ENCODE results near the gene GNAS-AS1. TPM values are rescaled to one million over a fixed set of nuclear protein-coding genes. Genes with fewer than 3 reads are reported as not detected.

The GNAS-AS1 gene
- total and polyA plus RNA-seq, 10 of the 15 experiments (the other 5 are each of a cell fraction or from before 2014, with no cell fraction given) = 0.06 to 2.7 (median 1.2) TPM

GRCh38 chr20:58822748-58823730 is 27.7 kb downstream of the GNAS-AS1 start:
- POLR2A ChIA-PET = no interaction called here
- in situ Hi-C loops (cut with MboI) = no loop called here
- CTCF ChIA-PET = no interaction called here
- Histone ChIP-seq H3K4me1 (ENCODE audit: control insufficient read depth, insufficient read depth, low read length) (no peaks in the 10 kb centered on the region), H3K9ac (ENCODE audit: control insufficient read depth, insufficient read depth, low read length) (no peak overlapping the region), H3K9me3 (replicated peaks; ENCODE audit: control insufficient read depth, insufficient read depth, low read length) (no peaks in the 10 kb centered on the region), H3K36me3 (ENCODE audit: control insufficient read depth in 2 of 2, insufficient read depth in 2 of 2, low read length in 1 of 2) (peaks cover 0 to 2% of the 10 kb centered on the region in 2 experiments; a peak in 2 of 4 replicates), H4K20me1 (ENCODE audit: control insufficient read depth, insufficient read depth) (no peaks in the 10 kb centered on the region), H3K27me3 (replicated peaks in 1 of 2; ENCODE audit: control insufficient read depth in 2 of 2, insufficient read depth in 2 of 2, low read length in 1 of 2) (no peaks in the 10 kb centered on the region), H3K27ac (ENCODE audit: control insufficient read depth, insufficient read depth) (no peak overlapping the region), H3K79me2 (ENCODE audit: control insufficient read depth, insufficient read depth, low read length) (no peaks in the 10 kb centered on the region), H2AFZ (ENCODE audit: control insufficient read depth, low read depth, low read length) (no peak overlapping the region), H3K4me3 (no peak overlapping the region), H3K4me2 (ENCODE audit: control insufficient read depth, insufficient read depth) (no peak overlapping the region)
- intact Hi-C loops (cut with micrococcal nuclease; ENCODE audit: unreplicated experiment) = no loop called here
- SMC1A ChIA-PET (ENCODE audit: uncharacterized antibody, unreplicated experiment) = no interaction called here
- 75% methylated on average over 26 of the region's 26 CpGs for WGBS (ENCODE audit: insufficient coverage, insufficient replicate concordance, low lambda C conversion rate, missing lambda C conversion rate)
- FAIRE-seq = no peak
- no peak for ATAC-seq
- RAD21 ChIA-PET (ENCODE audit: unreplicated experiment) = no interaction called here
- BruUV-seq (replicated peaks) = no TSS peak
- DNase-seq (ENCODE audit: low read depth, low spot score) = no peak
- TF ChIP-seq WRNIP1 (IDR thresholded peaks at IDR 0.05; ENCODE audit: borderline replicate concordance, low read depth, low read length) (no peak), MTA2 (IDR thresholded peaks at IDR 0.05; ENCODE audit: low read depth) (no peak), RELA (IDR thresholded peaks at IDR 0.05; ENCODE audit: borderline replicate concordance, partially characterized antibody) (no peak), KAT2A (conservative IDR thresholded peaks at IDR 0.05; ENCODE audit: control insufficient read depth, low read depth, low read length) (no peak), CEBPZ (IDR thresholded peaks at IDR 0.05; ENCODE audit: low read depth, low read length) (no peak), POLR2A (IDR thresholded peaks at IDR 0.05; ENCODE audit: low read depth, low read length) (no peak), JUNB (IDR thresholded peaks at IDR 0.05) (no peak), PML (IDR thresholded peaks at IDR 0.05; ENCODE audit: low read length) (no peak), SPI1 (IDR thresholded peaks at IDR 0.05; ENCODE audit: borderline replicate concordance, insufficient read depth, low read depth, low read length) (no peak), CEBPB (IDR thresholded peaks at IDR 0.05; ENCODE audit: borderline replicate concordance in 1 of 2, low read depth in 2 of 2, low read length in 2 of 2) (no peak), CHD2 (IDR thresholded peaks at IDR 0.05; ENCODE audit: borderline replicate concordance, low read depth, low read length) (no peak), NFIC (IDR thresholded peaks at IDR 0.05; ENCODE audit: low read depth, low read length) (no peak), TARDBP (IDR thresholded peaks at IDR 0.05; ENCODE audit: borderline replicate concordance) (no peak), ZNF622 (IDR thresholded peaks at IDR 0.05) (no peak), REST (IDR thresholded peaks at IDR 0.05; ENCODE audit: low read depth, low read length) (no peak)
